ENCODE results near the gene CA10. TPM values are rescaled to one million over a fixed set of nuclear protein-coding genes. Genes with fewer than 3 reads are reported as not detected.

The CA10 gene
- total and polyA plus RNA-seq, 2 experiments from 2014 or later, result 0.92 to 1.5 TPM

GRCh38 chr17:52024300-52024870 lies 134.1 kb downstream of the CA10 start:
- no peak for ATAC-seq

More at GRCh38 chr17:52024300-52024870, 134.1 kb downstream of the CA10 start:
- Histone ChIP-seq H3K4me2 (no peak overlapping the region), H4K20me1 (replicated peaks; ENCODE audit: insufficient read depth) (no peaks in the 10 kb centered on the region), H3K79me2 (replicated peaks; ENCODE audit: insufficient read depth) (no peaks in the 10 kb centered on the region), H3K36me3 (ENCODE audit: insufficient read depth) (no peaks in the 10 kb centered on the region), H3K9me2 (ENCODE audit: insufficient read depth) (no peaks in the 10 kb centered on the region), H3K4me3 (no peak overlapping the region), H3K27me3 (ENCODE audit: insufficient read depth) (no peaks in the 10 kb centered on the region), H3K27ac (ENCODE audit: low read depth) (no peak overlapping the region), H2AFZ (no peak overlapping the region), H3F3A (replicated peaks; ENCODE audit: low read depth) (no peaks in the 10 kb centered on the region), H3K4me1 (ENCODE audit: insufficient read depth) (no peaks in the 10 kb centered on the region)
- TF ChIP-seq ZNF462 (CRISPR knock-in tag; IDR thresholded peaks at IDR 0.05), result no peak
- TF ChIP-seq EZH2phosphoT487 (IDR thresholded peaks at IDR 0.05; ENCODE audit: unreplicated experiment), result no peak
- TF ChIP-seq, protein P1, sequence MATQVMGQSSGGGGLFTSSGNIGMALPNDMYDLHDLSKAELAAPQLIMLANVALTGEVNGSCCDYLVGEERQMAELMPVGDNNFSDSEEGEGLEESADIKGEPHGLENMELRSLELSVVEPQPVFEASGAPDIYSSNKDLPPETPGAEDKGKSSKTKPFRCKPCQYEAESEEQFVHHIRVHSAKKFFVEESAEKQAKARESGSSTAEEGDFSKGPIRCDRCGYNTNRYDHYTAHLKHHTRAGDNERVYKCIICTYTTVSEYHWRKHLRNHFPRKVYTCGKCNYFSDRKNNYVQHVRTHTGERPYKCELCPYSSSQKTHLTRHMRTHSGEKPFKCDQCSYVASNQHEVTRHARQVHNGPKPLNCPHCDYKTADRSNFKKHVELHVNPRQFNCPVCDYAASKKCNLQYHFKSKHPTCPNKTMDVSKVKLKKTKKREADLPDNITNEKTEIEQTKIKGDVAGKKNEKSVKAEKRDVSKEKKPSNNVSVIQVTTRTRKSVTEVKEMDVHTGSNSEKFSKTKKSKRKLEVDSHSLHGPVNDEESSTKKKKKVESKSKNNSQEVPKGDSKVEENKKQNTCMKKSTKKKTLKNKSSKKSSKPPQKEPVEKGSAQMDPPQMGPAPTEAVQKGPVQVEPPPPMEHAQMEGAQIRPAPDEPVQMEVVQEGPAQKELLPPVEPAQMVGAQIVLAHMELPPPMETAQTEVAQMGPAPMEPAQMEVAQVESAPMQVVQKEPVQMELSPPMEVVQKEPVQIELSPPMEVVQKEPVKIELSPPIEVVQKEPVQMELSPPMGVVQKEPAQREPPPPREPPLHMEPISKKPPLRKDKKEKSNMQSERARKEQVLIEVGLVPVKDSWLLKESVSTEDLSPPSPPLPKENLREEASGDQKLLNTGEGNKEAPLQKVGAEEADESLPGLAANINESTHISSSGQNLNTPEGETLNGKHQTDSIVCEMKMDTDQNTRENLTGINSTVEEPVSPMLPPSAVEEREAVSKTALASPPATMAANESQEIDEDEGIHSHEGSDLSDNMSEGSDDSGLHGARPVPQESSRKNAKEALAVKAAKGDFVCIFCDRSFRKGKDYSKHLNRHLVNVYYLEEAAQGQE (IDR thresholded peaks at IDR 0.05; ENCODE audit: unreplicated experiment), result no peak
- H3K4me3 Mint-ChIP-seq, result no peak overlapping the region
- no peak for DNase-seq (ENCODE audit: low spot score)
- H3K27me3 Mint-ChIP-seq (ENCODE audit: insufficient read depth, low read depth, poor library complexity), result peaks cover 2% of the 10 kb centered on the region
- H3K9me3 Mint-ChIP-seq, result peaks cover 8% of the 10 kb centered on the region; the same call in 2 of the 3 replicates
- H3K27ac Mint-ChIP-seq, result no peak overlapping the region
- no peaks in the 10 kb centered on the region for H3K36me3 Mint-ChIP-seq (ENCODE audit: low read depth)
- H3K4me1 Mint-ChIP-seq, result peaks cover 5% of the 10 kb centered on the region; the same call in 2 of the 3 replicates

Measured in GM23338 (cell line).